ENCODE data around the gene CNOT6L.

Gene CNOT6L

GRCh38 chr4:77710059-77710458, 109.1 kb downstream of the CNOT6L start:
- no peak for DNase-seq

- DNase-seq = no peak
Measured at GRCh38 chr4:77706717-77707116, 112.5 kb downstream of the CNOT6L start.

GRCh38 chr4:77703666-77704065, 115.5 kb downstream of the CNOT6L start:
- no peak for DNase-seq

GRCh38 chr4:77701121-77701520, 118.0 kb downstream of the CNOT6L start:
- no peak for DNase-seq

GRCh38 chr4:77699731-77700210, 119.4 kb downstream of the CNOT6L start:
- DNase-seq = no peak

- no peak for DNase-seq
Measured at GRCh38 chr4:77697860-77698590, 121.1 kb downstream of the CNOT6L start.

- no peak for DNase-seq
Measured at GRCh38 chr4:77695774-77696173, 123.4 kb downstream of the CNOT6L start.

GRCh38 chr4:77692847-77693432, 126.2 kb downstream of the CNOT6L start:
- DNase-seq = no peak

GRCh38 chr4:77681792-77682191, 137.4 kb downstream of the CNOT6L start:
- DNase-seq = no peak

GRCh38 chr4:77676842-77677241, 142.3 kb downstream of the CNOT6L start:
- no peak for DNase-seq

- no peak for DNase-seq
Measured at GRCh38 chr4:77671051-77671450, 148.1 kb downstream of the CNOT6L start.

GRCh38 chr4:77669946-77670590, 149.1 kb downstream of the CNOT6L start:
- DNase-seq = peak; percentile 66

GRCh38 chr4:77665381-77666069, 153.6 kb downstream of the CNOT6L start:
- no peak for DNase-seq

Measured in NCI-H1105 (cell line).